HG03097 (cell line): ENCODE data around the gene DTNB.

ENCODE experiments used
- ATAC-seq: cut with Tn5 transposase; IDR thresholded peaks from one replicate; pipeline ENCODE4 v1.9.1; 2021; ENCODE audit not compliant: unreplicated experiment, low FRiP score

DTNB gene

GRCh38 chr2:25514043-25514637, 159.2 kb downstream of the DTNB start:
- ATAC-seq, result no peak

GRCh38 chr2:25512707-25513106, 160.7 kb downstream of the DTNB start:
- no peak for ATAC-seq

GRCh38 chr2:25506226-25506625, 167.2 kb downstream of the DTNB start:
- no peak for ATAC-seq

GRCh38 chr2:25505622-25506021, 167.8 kb downstream of the DTNB start:
- ATAC-seq, result no peak

- ATAC-seq, result no peak
Measured at GRCh38 chr2:25505182-25505581, 168.2 kb downstream of the DTNB start.

GRCh38 chr2:25504266-25504665, 169.1 kb downstream of the DTNB start:
- no peak for ATAC-seq

- no peak for ATAC-seq
Measured at GRCh38 chr2:25499157-25499556, 174.2 kb downstream of the DTNB start.

- no peak for ATAC-seq
Measured at GRCh38 chr2:25497918-25498407, 175.4 kb downstream of the DTNB start.

GRCh38 chr2:25497229-25497917, 176.0 kb downstream of the DTNB start:
- ATAC-seq, result no peak

- no peak for ATAC-seq
Measured at GRCh38 chr2:25494616-25495015, 178.8 kb downstream of the DTNB start.

- no peak for ATAC-seq
Measured at GRCh38 chr2:25493207-25493606, 180.2 kb downstream of the DTNB start.

- no peak for ATAC-seq
Measured at GRCh38 chr2:25492726-25493125, 180.7 kb downstream of the DTNB start.

- ATAC-seq, result no peak
Measured at GRCh38 chr2:25491966-25492532, 181.3 kb downstream of the DTNB start.

GRCh38 chr2:25491003-25491696, 182.2 kb downstream of the DTNB start:
- ATAC-seq, result no peak

GRCh38 chr2:25490217-25490616, 183.2 kb downstream of the DTNB start:
- ATAC-seq, result no peak

- no peak for ATAC-seq
Measured at GRCh38 chr2:25489631-25490030, 183.7 kb downstream of the DTNB start.

- ATAC-seq, result peak; percentile 50
Measured at GRCh38 chr2:25483607-25484266, 189.6 kb downstream of the DTNB start.

- no peak for ATAC-seq
Measured at GRCh38 chr2:25482341-25482740, 191.0 kb downstream of the DTNB start.

GRCh38 chr2:25481381-25482300, 191.7 kb downstream of the DTNB start:
- ATAC-seq, result no peak

GRCh38 chr2:25480561-25480960, 192.8 kb downstream of the DTNB start:
- ATAC-seq, result no peak
